ENCODE results near the gene ZNF527.

GRCh38 chr19:37332839-37333238 is 38.1 kb upstream of the ZNF527 start:
- no peak for TF ChIP-seq MYC (IDR thresholded peaks at IDR 0.05; ENCODE audit: borderline replicate concordance, low read length)
- TF ChIP-seq, protein P1, sequence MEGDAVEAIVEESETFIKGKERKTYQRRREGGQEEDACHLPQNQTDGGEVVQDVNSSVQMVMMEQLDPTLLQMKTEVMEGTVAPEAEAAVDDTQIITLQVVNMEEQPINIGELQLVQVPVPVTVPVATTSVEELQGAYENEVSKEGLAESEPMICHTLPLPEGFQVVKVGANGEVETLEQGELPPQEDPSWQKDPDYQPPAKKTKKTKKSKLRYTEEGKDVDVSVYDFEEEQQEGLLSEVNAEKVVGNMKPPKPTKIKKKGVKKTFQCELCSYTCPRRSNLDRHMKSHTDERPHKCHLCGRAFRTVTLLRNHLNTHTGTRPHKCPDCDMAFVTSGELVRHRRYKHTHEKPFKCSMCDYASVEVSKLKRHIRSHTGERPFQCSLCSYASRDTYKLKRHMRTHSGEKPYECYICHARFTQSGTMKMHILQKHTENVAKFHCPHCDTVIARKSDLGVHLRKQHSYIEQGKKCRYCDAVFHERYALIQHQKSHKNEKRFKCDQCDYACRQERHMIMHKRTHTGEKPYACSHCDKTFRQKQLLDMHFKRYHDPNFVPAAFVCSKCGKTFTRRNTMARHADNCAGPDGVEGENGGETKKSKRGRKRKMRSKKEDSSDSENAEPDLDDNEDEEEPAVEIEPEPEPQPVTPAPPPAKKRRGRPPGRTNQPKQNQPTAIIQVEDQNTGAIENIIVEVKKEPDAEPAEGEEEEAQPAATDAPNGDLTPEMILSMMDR (IDR thresholded peaks at IDR 0.05) = no peak
